HEK293 (cell line): Measurements from ENCODE around the gene GCH1.

Experiments used
- CTCF ChIA-PET: fragments of 350-600 bp; formaldehyde crosslinking; extraction: SDS; loops from one replicate; lab custom pipeline; 2021; ENCODE audit warnings: antibody characterized with exemption; lab: Yijun Ruan, JAX
- POLR2A ChIA-PET: fragments of 300-600 bp; formaldehyde crosslinking; extraction: SDS; loops from one replicate; lab custom pipeline; 2020; ENCODE audit warnings: antibody characterized with exemption, inconsistent platforms; lab: Yijun Ruan, JAX
- H3K27ac ChIP-seq: fragments of 200-500 bp; sonication (Bioruptor generic); 2 replicates; pipeline ENCODE4 v1.5.1; 2014; ENCODE audit warnings: low read depth, low read length, control low read depth, inconsistent platforms; ENCODE audit errors: extremely low read depth
- H3K36me3 ChIP-seq, 2 experiments: fragments of 200-500 bp in 1 of 2; sonication (Bioruptor generic) in 1 of 2; 1 replicate in 1 of 2; 2 replicates in 1 of 2; pipeline ENCODE4 v1.5.1; 2014 to 2017; ENCODE audit warnings: inconsistent platforms in 2 of 2, low read length in 2 of 2; ENCODE audit not compliant: control insufficient read depth in 2 of 2, insufficient read depth in 1 of 2
- H3K4me1 ChIP-seq: fragments of 200-500 bp; sonication (Bioruptor generic); 2 replicates; pipeline ENCODE4 v1.5.1; 2014; ENCODE audit warnings: mild to moderate bottlenecking, low read length, inconsistent platforms; ENCODE audit not compliant: control insufficient read depth, insufficient read depth
- H3K4me3 ChIP-seq: 2 replicates; pipeline ENCODE4 v1.5.1; 2011; ENCODE audit warnings: low read depth, mild to moderate bottlenecking, control low read depth, low read length, moderate library complexity
- H3K9me3 ChIP-seq: fragments of 200-500 bp; sonication (Bioruptor generic); 2 replicates; pipeline ENCODE4 v1.5.1; 2014; ENCODE audit warnings: low read depth, low read length, inconsistent platforms; ENCODE audit not compliant: control insufficient read depth, insufficient read depth
- GLI4 ChIP-seq: fragments of 450-650 bp; formaldehyde crosslinking; IDR thresholded peaks from 2 replicates; pipeline ENCODE4 v1.5.1; 2016; ENCODE audit warnings: missing biosample characterization, missing genetic modification characterization
- HOXD13 ChIP-seq: sonication (generic); formaldehyde crosslinking; IDR thresholded peaks from 2 replicates; pipeline ENCODE4 v1.8.0; 2022; ENCODE audit warnings: missing genetic modification reagents, borderline replicate concordance
- KLF16 ChIP-seq: fragments of 450-650 bp; formaldehyde crosslinking; IDR thresholded peaks from 2 replicates; pipeline ENCODE4 v1.5.1; 2017; ENCODE audit warnings: missing biosample characterization, missing genetic modification characterization
- KLF17 ChIP-seq: fragments of 450-650 bp; formaldehyde crosslinking; IDR thresholded peaks from 2 replicates; pipeline ENCODE4 v1.5.1; 2016; ENCODE audit warnings: missing biosample characterization, missing genetic modification characterization
- KLF9 ChIP-seq: fragments of 450-650 bp; formaldehyde crosslinking; IDR thresholded peaks from 2 replicates; pipeline ENCODE4 v1.5.1; 2016; ENCODE audit warnings: missing biosample characterization, missing genetic modification characterization, low read depth
- SALL2 ChIP-seq: fragments of 450-650 bp; formaldehyde crosslinking; IDR thresholded peaks from 2 replicates; pipeline ENCODE4 v1.5.0; 2017; ENCODE audit warnings: missing biosample characterization, mild to moderate bottlenecking, missing genetic modification characterization, borderline replicate concordance
- SP3 ChIP-seq: fragments of 450-650 bp; formaldehyde crosslinking; IDR thresholded peaks from 2 replicates; pipeline ENCODE4 v1.5.1; 2016; ENCODE audit warnings: missing biosample characterization, missing genetic modification characterization
- SP7 ChIP-seq: fragments of 450-650 bp; formaldehyde crosslinking; IDR thresholded peaks from 2 replicates; pipeline ENCODE4 v1.5.1; 2016; ENCODE audit warnings: missing biosample characterization, missing genetic modification characterization
- ZEB2 ChIP-seq: fragments of 450-650 bp; formaldehyde crosslinking; IDR thresholded peaks from 2 replicates; pipeline ENCODE4 v1.5.1; 2016; ENCODE audit warnings: missing biosample characterization, missing genetic modification characterization
- ZNF112 ChIP-seq: fragments of 450-650 bp; formaldehyde crosslinking; IDR thresholded peaks from 2 replicates; pipeline ENCODE4 v1.5.0; 2017; ENCODE audit warnings: missing biosample characterization, missing genetic modification characterization
- ZNF121 ChIP-seq: fragments of 450-650 bp; formaldehyde crosslinking; IDR thresholded peaks from 2 replicates; pipeline ENCODE4 v1.5.1; 2016; ENCODE audit warnings: missing biosample characterization, missing genetic modification characterization
- ZNF132 ChIP-seq: fragments of 450-650 bp; formaldehyde crosslinking; IDR thresholded peaks from 2 replicates; pipeline ENCODE4 v1.5.1; 2017; ENCODE audit warnings: missing biosample characterization, missing genetic modification characterization, borderline replicate concordance
- ZNF133 ChIP-seq: fragments of 450-650 bp; formaldehyde crosslinking; IDR thresholded peaks from 2 replicates; pipeline ENCODE4 v1.5.1; 2016; ENCODE audit warnings: missing biosample characterization, missing genetic modification characterization
- ZNF155 ChIP-seq: fragments of 450-650 bp; formaldehyde crosslinking; IDR thresholded peaks from 2 replicates; pipeline ENCODE4 v1.5.1; 2016; ENCODE audit warnings: missing biosample characterization, missing genetic modification characterization
- ZNF211 ChIP-seq: fragments of 450-650 bp; formaldehyde crosslinking; IDR thresholded peaks from 2 replicates; pipeline ENCODE4 v1.5.1; 2016; ENCODE audit warnings: low read depth, missing biosample characterization, missing genetic modification characterization
- ZNF221 ChIP-seq: fragments of 450-650 bp; formaldehyde crosslinking; IDR thresholded peaks from 2 replicates; pipeline ENCODE4 v1.5.1; 2017; ENCODE audit warnings: missing biosample characterization, missing genetic modification characterization, borderline replicate concordance
- ZNF266 ChIP-seq: fragments of 450-650 bp; formaldehyde crosslinking; IDR thresholded peaks from 2 replicates; pipeline ENCODE4 v1.5.1; 2016; ENCODE audit warnings: missing biosample characterization, missing genetic modification characterization, low read depth
- ZNF274 ChIP-seq, 2 experiments: fragments of 200-500 bp in 1 of 2; fragments of 450-650 bp in 1 of 2; sonication (Bioruptor generic) in 1 of 2; formaldehyde crosslinking in 1 of 2; IDR thresholded peaks; 2 replicates each; pipeline versions ENCODE4 v1.5.1 to v1.6.1; 2014 to 2016; ENCODE audit warnings: borderline replicate concordance in 1 of 2, inconsistent platforms in 1 of 2, low read length in 1 of 2, missing biosample characterization in 1 of 2, missing genetic modification characterization in 1 of 2
- ZNF366 ChIP-seq: fragments of 450-650 bp; formaldehyde crosslinking; conservative IDR thresholded peaks from 2 replicates; pipeline ENCODE4 v1.5.1; 2016; ENCODE audit warnings: missing biosample characterization, missing genetic modification characterization
- ZNF391 ChIP-seq: fragments of 450-650 bp; formaldehyde crosslinking; IDR thresholded peaks from 2 replicates; pipeline ENCODE4 v1.5.1; 2016; ENCODE audit warnings: low read depth, missing biosample characterization, missing genetic modification characterization, borderline replicate concordance
- ZNF426 ChIP-seq: fragments of 450-650 bp; formaldehyde crosslinking; IDR thresholded peaks from 2 replicates; pipeline ENCODE4 v1.5.1; 2017; ENCODE audit warnings: missing biosample characterization, missing genetic modification characterization, mild to moderate bottlenecking, inconsistent platforms, moderate library complexity
- ZNF48 ChIP-seq: fragments of 450-650 bp; formaldehyde crosslinking; IDR thresholded peaks from 2 replicates; pipeline ENCODE4 v1.5.1; 2016; ENCODE audit warnings: missing biosample characterization, missing genetic modification characterization
- ZNF501 ChIP-seq: fragments of 450-650 bp; formaldehyde crosslinking; IDR thresholded peaks from 2 replicates; pipeline ENCODE4 v1.5.1; 2016; ENCODE audit warnings: missing biosample characterization, missing genetic modification characterization
- ZNF548 ChIP-seq: fragments of 450-650 bp; formaldehyde crosslinking; IDR thresholded peaks from 2 replicates; pipeline ENCODE4 v1.5.1; 2016; ENCODE audit warnings: missing biosample characterization, missing genetic modification characterization
- ZNF664 ChIP-seq: fragments of 450-650 bp; formaldehyde crosslinking; IDR thresholded peaks from 2 replicates; pipeline ENCODE4 v1.5.1; 2016; ENCODE audit warnings: missing biosample characterization, missing genetic modification characterization
- ZNF692 ChIP-seq: fragments of 450-650 bp; formaldehyde crosslinking; IDR thresholded peaks from 2 replicates; pipeline ENCODE4 v1.5.1; 2016; ENCODE audit warnings: missing biosample characterization, missing genetic modification characterization
- ZNF785 ChIP-seq: fragments of 450-650 bp; formaldehyde crosslinking; IDR thresholded peaks from 2 replicates; pipeline ENCODE4 v1.5.1; 2016; ENCODE audit warnings: missing biosample characterization, missing genetic modification characterization
- ZNF830 ChIP-seq: fragments of 450-650 bp; IDR thresholded peaks from 2 replicates; pipeline ENCODE4 v1.5.0; 2018; ENCODE audit warnings: missing biosample characterization, missing genetic modification characterization, low read depth, mild to moderate bottlenecking, moderate library complexity
- ZNF843 ChIP-seq: fragments of 450-650 bp; formaldehyde crosslinking; IDR thresholded peaks from 2 replicates; pipeline ENCODE4 v1.5.1; 2016; ENCODE audit warnings: missing biosample characterization, missing genetic modification characterization
- ZSCAN23 ChIP-seq: fragments of 450-650 bp; formaldehyde crosslinking; IDR thresholded peaks from 2 replicates; pipeline ENCODE4 v1.5.1; 2016; ENCODE audit warnings: missing biosample characterization, missing genetic modification characterization

The GCH1 gene

GRCh38 chr14:54891471-54892245 lies 11.0 kb downstream of the GCH1 start:
- Histone ChIP-seq H3K27ac (no peak overlapping the region), H3K4me3 (no peak overlapping the region), H3K9me3 (no peaks in the 10 kb centered on the region), H3K36me3 (no peaks in the 10 kb centered on the region), H3K4me1 (peaks cover 24% of the 10 kb centered on the region; the same call in 1 of the 2 replicates)
- POLR2A ChIA-PET: no interaction called here
- CTCF ChIA-PET: interaction anchor here (0.6 to 0.7 kb wide), 2 partner anchors 125 to 528 kb away, joined by 4 to 6 read pairs; no protein-coding TSS in a partner anchor
- TF ChIP-seq ZNF266 (no peak), ZEB2 (tag by site-specific recombination) (no peak), KLF17 (tag by site-specific recombination) (no peak), ZNF843 (tag by site-specific recombination) (no peak), ZNF548 (tag by site-specific recombination) (no peak), HOXD13 (CRISPR knock-in tag) (no peak), ZNF121 (tag by site-specific recombination) (no peak), ZNF155 (tag by site-specific recombination) (no peak), ZNF112 (no peak), ZNF664 (tag by site-specific recombination) (no peak), ZNF211 (tag by site-specific recombination) (no peak), ZNF274 (IDR thresholded peaks at IDR 0.05; ENCODE audit: low read length) (no peak), ZNF274 (tag by site-specific recombination; IDR thresholded peaks at IDR 0.05; ENCODE audit: borderline replicate concordance) (no peak)

- Histone ChIP-seq H3K4me1 (peaks cover 22% of the 10 kb centered on the region; the same call in 1 of the 2 replicates), H3K9me3 (no peaks in the 10 kb centered on the region), H3K36me3 (no peaks in the 10 kb centered on the region), H3K27ac (no peak overlapping the region), H3K4me3 (no peak overlapping the region)
- TF ChIP-seq ZNF426 (tag by site-specific recombination) (no peak), ZNF221 (no peak), ZNF692 (tag by site-specific recombination) (no peak), SALL2 (tag by site-specific recombination) (no peak), ZNF48 (tag by site-specific recombination) (no peak), SP3 (tag by site-specific recombination) (no peak), KLF9 (tag by site-specific recombination) (no peak), ZNF133 (tag by site-specific recombination) (no peak), ZNF501 (tag by site-specific recombination) (no peak), GLI4 (no peak), ZNF132 (tag by site-specific recombination) (no peak), ZNF391 (tag by site-specific recombination) (no peak), ZNF830 (tag by site-specific recombination) (no peak), KLF16 (tag by site-specific recombination) (no peak), ZNF664 (tag by site-specific recombination) (no peak), ZNF112 (no peak), ZNF785 (no peak), ZNF366 (tag by site-specific recombination) (no peak), SP7 (tag by site-specific recombination) (no peak), ZSCAN23 (no peak)
- POLR2A ChIA-PET: no interaction called here
- CTCF ChIA-PET: interaction anchor here (0.7 to 1.0 kb wide), 2 partner anchors 12 to 42 kb away, joined by 3 to 4 read pairs; partner anchors contain the start of gene GCH1
Observed at GRCh38 chr14:54890788-54891187, 11.8 kb downstream of the GCH1 start.
